ENCODE results near the gene ZNF334.

DNA sequence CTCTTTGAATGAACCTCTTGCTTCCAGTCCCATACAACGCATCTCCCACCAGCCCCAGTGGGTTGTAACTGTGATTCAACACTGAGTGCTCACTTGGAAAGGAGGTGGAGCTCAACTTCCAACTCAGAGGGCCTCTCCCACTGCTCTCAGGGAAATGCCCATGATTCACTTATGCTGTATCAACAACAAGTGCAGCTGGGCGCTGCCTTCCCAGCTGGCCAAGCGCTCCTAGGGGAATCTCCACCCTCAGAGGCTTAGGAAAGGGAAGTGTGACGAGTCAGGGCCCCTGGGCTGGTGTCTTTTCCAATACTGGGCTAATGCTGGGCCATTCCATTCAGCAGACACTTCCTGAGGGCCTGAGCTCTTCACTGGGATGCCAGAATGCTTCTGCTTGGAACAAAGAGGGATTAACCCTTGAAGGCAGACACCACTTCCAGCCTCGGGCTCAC, 45.2 kb upstream of the ZNF334 start:
- TF ChIP-seq, protein P1, sequence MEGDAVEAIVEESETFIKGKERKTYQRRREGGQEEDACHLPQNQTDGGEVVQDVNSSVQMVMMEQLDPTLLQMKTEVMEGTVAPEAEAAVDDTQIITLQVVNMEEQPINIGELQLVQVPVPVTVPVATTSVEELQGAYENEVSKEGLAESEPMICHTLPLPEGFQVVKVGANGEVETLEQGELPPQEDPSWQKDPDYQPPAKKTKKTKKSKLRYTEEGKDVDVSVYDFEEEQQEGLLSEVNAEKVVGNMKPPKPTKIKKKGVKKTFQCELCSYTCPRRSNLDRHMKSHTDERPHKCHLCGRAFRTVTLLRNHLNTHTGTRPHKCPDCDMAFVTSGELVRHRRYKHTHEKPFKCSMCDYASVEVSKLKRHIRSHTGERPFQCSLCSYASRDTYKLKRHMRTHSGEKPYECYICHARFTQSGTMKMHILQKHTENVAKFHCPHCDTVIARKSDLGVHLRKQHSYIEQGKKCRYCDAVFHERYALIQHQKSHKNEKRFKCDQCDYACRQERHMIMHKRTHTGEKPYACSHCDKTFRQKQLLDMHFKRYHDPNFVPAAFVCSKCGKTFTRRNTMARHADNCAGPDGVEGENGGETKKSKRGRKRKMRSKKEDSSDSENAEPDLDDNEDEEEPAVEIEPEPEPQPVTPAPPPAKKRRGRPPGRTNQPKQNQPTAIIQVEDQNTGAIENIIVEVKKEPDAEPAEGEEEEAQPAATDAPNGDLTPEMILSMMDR (conservative IDR thresholded peaks at IDR 0.05; ENCODE audit: low read length), result no peak
- no peak for TF ChIP-seq EZH2phosphoT487 (IDR thresholded peaks at IDR 0.05; ENCODE audit: borderline replicate concordance, low read depth, low read length)

Measured in OCI-LY7 (cell line).